HepG2 (cell line): Measurements from ENCODE around the gene PARD3. TPM values are rescaled to one million over a fixed set of nuclear protein-coding genes. Genes with fewer than 3 reads are reported as not detected.

Experiments
- ATAC-seq: fragments of 200-7000 bp; cut with Tn5 transposase; 3 replicates; pipeline ENCODE4 v1.9.1; 2020; ENCODE audit warnings: mild to moderate bottlenecking, moderate library complexity
- BruUV-seq: library from RNA; stranded (reverse); fragments of 400-500 nt; replicated peaks from 2 replicates; lab custom pipeline; 2021; lab: Mats Ljungman, UMichigan
- CTCF ChIA-PET: fragments of 300-600 bp; formaldehyde crosslinking; extraction: SDS; loops from one replicate; lab custom pipeline; 2021; ENCODE audit warnings: low total read pairs, inconsistent platforms, low intra/inter-chr PET ratio; lab: Yijun Ruan, JAX
- POLR2A ChIA-PET: fragments of 350-600 bp; sonication (Branson Sonifier 250); formaldehyde crosslinking; loops from one replicate; lab custom pipeline; 2020; ENCODE audit warnings: antibody characterized with exemption, inconsistent platforms; lab: Yijun Ruan, JAX
- DNase-seq: peaks from one replicate; pipeline ENCODE4 v3.0.0-alpha.2; 2015; ENCODE audit warnings: low spot score
- FAIRE-seq: peaks from 3 replicates; lab custom pipeline; 2011; peaks lifted over from hg19 to GRCh38; lab: Jason Lieb, UNC
- H2AFZ ChIP-seq: one replicate; pipeline ENCODE4 v1.6.1; 2011; ENCODE audit warnings: low read length, inconsistent platforms
- H3K27ac ChIP-seq: fragments of 300-600 bp; 3 replicates; pipeline ENCODE4 v1.8.0; 2011; ENCODE audit warnings: mixed run types, mild to moderate bottlenecking, mixed read lengths, low read length, inconsistent platforms; ENCODE audit not compliant: insufficient read depth; ENCODE audit errors: extremely low read length
- H3K27me3 ChIP-seq, 2 experiments: fragments of 200-600 bp in 1 of 2; 2 replicates in 1 of 2; 3 replicates in 1 of 2; pipeline versions ENCODE4 v1.6.0 to v1.8.0; 2011; ENCODE audit warnings: low read length in 2 of 2, mild to moderate bottlenecking in 2 of 2, moderate library complexity in 2 of 2, inconsistent platforms in 1 of 2; ENCODE audit not compliant: insufficient read depth in 2 of 2, control insufficient read depth in 1 of 2
- H3K36me3 ChIP-seq, 2 experiments: fragments of 200-600 bp in 1 of 2; replicated peaks in 1 of 2; 2 replicates in 1 of 2; 3 replicates in 1 of 2; pipeline versions ENCODE4 v1.5.1 to v1.8.0; 2011; ENCODE audit warnings: low read length in 2 of 2, inconsistent platforms in 1 of 2; ENCODE audit not compliant: insufficient read depth in 2 of 2, control insufficient read depth in 1 of 2
- H3K4me1 ChIP-seq: 2 replicates; pipeline ENCODE4 v1.5.1; 2012; ENCODE audit warnings: low read length, inconsistent platforms; ENCODE audit not compliant: insufficient read depth
- H3K4me2 ChIP-seq: 2 replicates; pipeline ENCODE4 v1.6.0; 2011; ENCODE audit warnings: low read depth, low read length, inconsistent platforms
- H3K4me3 ChIP-seq, 3 experiments: fragments of 200-600 bp in 1 of 3; sonication (generic), shearing (Covaris generic) in 1 of 3; replicated peaks in 1 of 3; 2 replicates each; pipeline ENCODE4 v1.5.1; 2011 to 2016; ENCODE audit warnings: low read length in 3 of 3, inconsistent platforms in 2 of 3, low read depth in 2 of 3, mild to moderate bottlenecking in 2 of 3, control low read depth in 1 of 3, mixed read lengths in 1 of 3; ENCODE audit not compliant: insufficient read depth in 1 of 3
- H3K79me2 ChIP-seq: one replicate; pipeline ENCODE4 v1.6.1; 2011; ENCODE audit warnings: low read length, inconsistent platforms; ENCODE audit not compliant: insufficient read depth
- H3K9ac ChIP-seq: 2 replicates; pipeline ENCODE4 v1.6.0; 2011; ENCODE audit warnings: mild to moderate bottlenecking, low read depth, low read length, inconsistent platforms; ENCODE audit not compliant: insufficient read depth
- H3K9me3 ChIP-seq: 2 replicates; pipeline ENCODE4 v1.5.1; 2012; ENCODE audit warnings: mild to moderate bottlenecking, low read length
- H4K20me1 ChIP-seq: 2 replicates; pipeline ENCODE4 v1.6.0; 2011; ENCODE audit warnings: inconsistent platforms, mild to moderate bottlenecking, low read length, moderate library complexity; ENCODE audit not compliant: insufficient read depth
- GFI1 ChIP-seq: sonication (generic); formaldehyde crosslinking; IDR thresholded peaks from 2 replicates; pipeline ENCODE4 v1.5.0; 2020; ENCODE audit warnings: missing genetic modification reagents, mild to moderate bottlenecking, borderline replicate concordance
- MAF1 ChIP-seq: sonication (generic); formaldehyde crosslinking; IDR thresholded peaks from 2 replicates; pipeline ENCODE4 v1.5.0; 2020; ENCODE audit warnings: missing genetic modification reagents, borderline replicate concordance
- MATR3 ChIP-seq: sonication (generic); formaldehyde crosslinking; IDR thresholded peaks from 2 replicates; pipeline ENCODE4 v1.4.0; 2020; ENCODE audit warnings: missing genetic modification reagents
- ZMAT5 ChIP-seq: sonication (generic); formaldehyde crosslinking; IDR thresholded peaks from 2 replicates; pipeline ENCODE4 v1.5.0; 2020; ENCODE audit warnings: mild to moderate bottlenecking, low read depth, missing genetic modification reagents, borderline replicate concordance
- ZNF292 ChIP-seq: sonication (generic); formaldehyde crosslinking; IDR thresholded peaks from 2 replicates; pipeline ENCODE4 v1.8.1; 2022; ENCODE audit warnings: mild to moderate bottlenecking, low read depth, missing genetic modification reagents, borderline replicate concordance
- ZNF34 ChIP-seq: sonication (generic); formaldehyde crosslinking; IDR thresholded peaks from 2 replicates; pipeline ENCODE4 v1.4.0; 2020; ENCODE audit warnings: mild to moderate bottlenecking, missing genetic modification reagents, borderline replicate concordance
- ZNF430 ChIP-seq: sonication (generic); formaldehyde crosslinking; IDR thresholded peaks from 2 replicates; pipeline ENCODE4 v1.9.0; 2021; ENCODE audit warnings: mild to moderate bottlenecking, missing genetic modification reagents
- ZNF484 ChIP-seq: sonication (generic); formaldehyde crosslinking; IDR thresholded peaks from 2 replicates; pipeline ENCODE4 v1.5.1; 2020; ENCODE audit warnings: mild to moderate bottlenecking, low read depth, missing genetic modification reagents, borderline replicate concordance
- ZNF546 ChIP-seq: sonication (generic); formaldehyde crosslinking; conservative IDR thresholded peaks from 2 replicates; pipeline ENCODE4 v1.8.1; 2023; ENCODE audit warnings: mild to moderate bottlenecking, missing genetic modification reagents
- ZNF687 ChIP-seq: sonication (generic); formaldehyde crosslinking; IDR thresholded peaks from 2 replicates; pipeline ENCODE4 v1.5.1; 2020; ENCODE audit warnings: mild to moderate bottlenecking, missing genetic modification reagents, moderate library complexity
- WGBS: methylation state at CpG from one replicate; pipeline ENCODE4 v1.1.6; 2017; ENCODE audit warnings: low lambda C conversion rate; 5-methylcytosine and 5-hydroxymethylcytosine counted together
- in situ Hi-C: cut with HindIII; loops from 2 replicates; pipeline ENCODE4 v1.10.0; 2017; ENCODE audit warnings: low pct_unique_long_range_greater_than_20kb; ENCODE audit not compliant: extremely low pct_ligation_motif_present
- intact Hi-C: fragments of 100-400 bp; cut with micrococcal nuclease; formaldehyde crosslinking; loops from one replicate; pipeline ENCODE4 v1.10.0; 2022; ENCODE audit not compliant: unreplicated experiment
- polyA plus RNA-seq, 8 experiments: library from polyadenylated mRNA; depleted of rRNA in 3 of 8; stranded (reverse) in 7 of 8; unstranded in 1 of 8; fragments of >200 nt; fragmentation: Illumina TruSeq in 4 of 8; extraction: Trizol in 4 of 8; gene quantifications; 2 replicates each; pipeline versions ENCODE4 v1.2.1 to v1.2.3, GENCODE V29; 2011 to 2016; ENCODE audit warnings: low read depth in 4 of 8, missing spikeins in 1 of 8, mixed read lengths in 1 of 8; ENCODE audit not compliant: insufficient read depth in 1 of 8
- total RNA-seq, 5 experiments: library from RNA; depleted of rRNA; stranded (reverse); fragments of >200 nt; fragmentation: Illumina TruSeq; extraction: Trizol; gene quantifications; 2 replicates each; pipeline ENCODE4 v1.2.3, GENCODE V29; 2016; ENCODE audit warnings: low read depth in 1 of 5

The PARD3 gene
- total and polyA plus RNA-seq, 2 of the 13 experiments (the other 11 are each of a cell fraction or from before 2014, with no cell fraction given), result 40.9 to 60.0 TPM

GRCh38 chr10:34526186-34526585 is 288.9 kb downstream of the PARD3 start (continued):
- TF ChIP-seq GFI1 (CRISPR knock-in tag) (no peak), ZMAT5 (CRISPR knock-in tag) (no peak), ZNF546 (CRISPR knock-in tag) (no peak)
- TF ChIP-seq, all 625 proteins: peak for 0

GRCh38 chr10:34524369-34525091 is 290.6 kb downstream of the PARD3 start:
- CTCF ChIA-PET, result no interaction called here

More at GRCh38 chr10:34524369-34525091, 290.6 kb downstream of the PARD3 start:
- peaks cover 6% of the 10 kb centered on the region for H3K79me2 ChIP-seq
- WGBS, result 91% methylated on average over 4 of the region's 4 CpGs
- H3K9me3 ChIP-seq, result no peaks in the 10 kb centered on the region
- H3K27ac ChIP-seq, result no peak overlapping the region
- H4K20me1 ChIP-seq, result no peaks in the 10 kb centered on the region
- in situ Hi-C loops, result no loop called here
- BruUV-seq, result no TSS peak
- no peak overlapping the region for H3K4me2 ChIP-seq
- no peak for FAIRE-seq
- no peaks in the 10 kb centered on the region for H3K36me3 ChIP-seq
- no peak overlapping the region for H3K9ac ChIP-seq
- peaks cover 9% of the 10 kb centered on the region; the same call in 1 of the 2 replicates for H3K4me1 ChIP-seq
- no peak overlapping the region for H3K4me3 ChIP-seq
- no peak for ATAC-seq
- no peak for DNase-seq
- TF ChIP-seq ZNF687 (CRISPR knock-in tag) (no peak), ZNF292 (CRISPR knock-in tag) (no peak), ZNF34 (CRISPR knock-in tag) (no peak), MAF1 (CRISPR knock-in tag) (no peak), ZNF430 (CRISPR knock-in tag) (no peak), ZNF484 (CRISPR knock-in tag) (no peak), MATR3 (CRISPR knock-in tag) (no peak)
- TF ChIP-seq, all 625 proteins: peak for 0
- intact Hi-C loops, result loop anchor here (10.0 kb wide), 1 partner anchor 110 kb away; no protein-coding TSS in a partner anchor
- POLR2A ChIA-PET, result no interaction called here
- Histone ChIP-seq H3K27me3 (no peaks in the 10 kb centered on the region), H2AFZ (no peak overlapping the region)
